ENCODE measurements around the gene ARHGDIB.
A peak's percentile ranks its signal among the peaks of the same experiment; 100 is the strongest.

ARHGDIB gene

DNA sequence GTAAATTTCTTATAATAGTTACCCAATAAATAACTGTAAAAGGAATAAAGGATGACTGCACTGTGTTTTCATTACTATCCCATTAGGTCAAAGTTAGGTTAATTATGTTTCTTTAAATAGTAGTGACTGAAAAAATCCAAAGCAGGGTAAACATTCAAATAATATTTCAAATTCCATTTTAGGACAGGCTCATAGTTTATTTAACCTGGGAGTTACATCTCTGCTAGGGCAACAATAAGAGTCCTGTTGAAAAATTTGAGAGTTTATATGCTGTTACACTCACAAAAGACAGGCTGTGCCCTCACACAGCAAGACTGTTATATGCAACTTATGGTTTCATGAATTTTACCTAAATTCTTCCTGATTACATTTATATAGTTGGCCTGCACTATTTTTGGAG lies 31.1 kb downstream of the ARHGDIB start:
- no peak for DNase-seq (ENCODE audit: low spot score)

DNA sequence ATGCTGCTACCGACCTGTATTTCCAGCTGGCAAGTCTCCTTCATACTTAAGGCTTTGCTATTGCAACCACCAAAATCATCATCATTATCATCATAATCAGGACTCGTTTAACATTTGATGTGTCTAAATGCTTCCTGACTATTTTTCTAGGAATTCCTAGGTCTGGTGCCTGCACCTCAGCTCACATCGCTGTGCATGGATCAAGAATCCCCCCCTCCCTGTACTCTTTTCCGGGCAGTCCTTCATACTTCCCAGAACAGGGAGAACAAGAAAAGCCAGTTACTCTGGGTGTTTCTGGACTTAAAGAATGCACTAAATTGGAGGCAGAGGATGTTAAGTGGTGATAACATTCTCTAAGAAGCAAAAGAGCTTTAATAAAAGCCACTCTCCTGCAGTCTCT lies 32.5 kb downstream of the ARHGDIB start:
- peak; percentile 74 for DNase-seq (ENCODE audit: low spot score)

DNA sequence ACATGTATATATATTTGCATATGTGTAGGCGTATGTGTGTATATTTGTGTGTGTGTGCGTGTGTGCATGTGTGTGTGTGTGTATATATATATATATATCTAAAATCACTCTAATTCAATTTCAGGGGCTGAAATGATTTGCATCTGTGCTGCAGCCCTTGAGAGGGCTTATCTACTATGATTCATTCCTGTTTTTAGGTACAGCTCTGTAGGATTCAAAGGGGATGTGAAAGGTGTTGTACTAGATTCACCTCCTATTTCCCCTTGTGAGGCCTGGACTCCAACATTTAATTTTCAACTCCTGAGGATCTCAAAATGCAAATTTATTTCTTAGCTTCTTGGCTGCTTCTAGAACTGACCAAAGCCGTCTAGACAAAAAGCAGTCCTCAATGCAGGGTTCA lies 34.1 kb downstream of the ARHGDIB start:
- no peak for DNase-seq (ENCODE audit: low spot score)

DNA sequence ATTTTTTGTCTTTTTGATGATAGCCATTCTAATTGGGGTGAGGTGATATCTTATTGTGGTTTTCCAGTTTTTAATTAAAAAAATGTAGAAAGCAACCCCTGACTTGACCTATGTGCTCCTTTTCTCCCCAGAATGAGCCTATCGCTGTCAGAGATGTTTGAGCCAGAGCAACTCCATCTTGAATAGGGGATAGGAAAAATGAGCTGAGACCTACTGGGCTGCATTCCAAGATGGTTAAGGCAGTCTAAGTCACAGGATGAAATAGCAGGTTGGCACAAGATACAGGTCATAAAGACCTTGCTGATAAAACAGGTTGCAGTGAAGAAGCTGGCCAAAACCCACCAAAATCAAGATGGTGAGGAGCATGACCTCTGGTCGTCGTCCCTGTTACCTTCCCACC lies 36.9 kb downstream of the ARHGDIB start:
- no peak for DNase-seq (ENCODE audit: low spot score)

DNA sequence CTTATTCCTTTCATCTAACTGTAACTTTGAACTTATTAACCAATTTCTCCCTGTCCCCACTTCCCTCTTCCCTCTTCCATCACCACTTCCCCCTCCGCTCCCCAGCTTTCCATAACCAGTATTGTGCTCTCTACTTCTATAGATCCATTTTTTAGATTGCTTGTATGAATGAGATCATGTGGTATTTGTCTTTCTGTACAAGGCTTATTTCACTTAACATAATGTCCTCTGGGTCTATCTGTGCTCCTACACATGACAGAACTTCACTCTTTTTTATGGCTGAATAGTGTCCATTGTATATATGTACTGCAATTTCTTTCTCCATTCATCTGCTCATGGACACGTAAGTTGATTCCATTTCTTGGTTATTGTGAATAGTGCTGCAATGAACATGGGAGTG lies 37.5 kb downstream of the ARHGDIB start:
- no peak for DNase-seq (ENCODE audit: low spot score)

DNA sequence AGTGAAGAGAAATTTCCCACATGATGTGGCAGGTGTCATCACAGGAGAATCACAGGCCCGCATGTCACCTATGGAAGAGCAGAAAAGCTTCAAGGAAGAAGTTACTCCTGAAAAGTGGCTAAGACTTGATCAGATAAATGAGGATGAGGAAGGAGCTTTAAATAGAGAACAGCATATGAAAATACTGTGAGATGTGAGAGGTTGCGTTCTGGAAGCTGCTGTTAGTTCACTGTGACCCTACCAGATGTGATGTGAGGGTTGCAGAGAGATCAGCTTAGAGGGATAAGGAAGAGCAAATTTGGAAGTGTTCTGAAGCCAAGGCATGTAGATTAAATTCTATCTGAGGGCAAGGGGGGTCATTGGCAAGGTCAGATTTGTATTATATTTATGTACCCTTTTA lies 40.2 kb downstream of the ARHGDIB start:
- no peak for DNase-seq (ENCODE audit: low spot score)

DNA sequence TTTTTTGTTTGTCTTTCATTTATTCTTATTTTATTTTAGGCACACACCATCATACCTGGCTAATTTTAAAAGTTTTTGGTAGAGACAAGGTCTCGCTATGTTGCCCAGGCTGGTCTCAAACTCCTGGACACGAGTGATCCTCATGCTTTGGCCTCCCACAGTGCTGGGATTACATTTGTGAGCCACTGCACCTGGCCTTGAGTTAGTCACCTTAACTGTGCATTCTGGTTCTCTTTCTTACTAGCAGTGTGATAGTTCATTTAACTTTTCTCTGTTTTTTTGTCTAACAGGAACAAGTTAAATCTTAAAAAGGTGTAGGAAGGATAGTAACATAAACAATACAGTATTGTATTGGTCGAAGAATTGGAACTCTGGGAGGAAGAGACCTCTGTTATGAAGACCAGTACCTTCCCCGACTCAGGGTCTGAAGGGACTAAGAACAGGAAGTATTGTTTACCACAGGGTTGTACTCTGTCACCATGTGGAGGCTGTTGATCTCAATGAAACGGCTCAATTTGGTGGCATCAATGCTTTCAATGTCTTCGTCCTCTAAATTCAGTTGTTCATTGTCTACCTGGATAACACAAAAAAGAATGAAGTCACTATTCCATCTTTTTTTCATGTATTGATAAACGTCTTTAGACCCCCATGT lies 40.8 kb downstream of the ARHGDIB start:
- no peak for DNase-seq (ENCODE audit: low spot score)

DNA sequence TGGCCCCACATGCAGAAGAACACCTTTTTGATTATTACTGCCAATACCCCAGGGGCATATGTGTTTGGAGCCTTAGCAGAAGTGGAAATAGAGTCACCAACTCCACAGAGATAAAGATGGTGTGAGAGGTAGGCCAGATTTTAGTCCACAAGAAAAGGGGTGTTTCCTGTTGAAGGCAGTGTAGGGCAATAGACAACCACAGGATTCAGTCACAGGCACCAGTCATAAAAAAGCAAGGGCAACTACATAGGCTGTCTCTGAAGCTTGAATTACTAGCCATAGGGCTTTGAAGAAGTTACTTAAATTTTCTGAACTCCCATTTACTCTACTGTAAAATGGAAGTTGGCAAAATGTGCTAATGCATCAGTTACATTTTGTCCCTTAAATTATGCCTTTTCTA lies 41.9 kb downstream of the ARHGDIB start:
- DNase-seq (ENCODE audit: low spot score), result no peak

DNA sequence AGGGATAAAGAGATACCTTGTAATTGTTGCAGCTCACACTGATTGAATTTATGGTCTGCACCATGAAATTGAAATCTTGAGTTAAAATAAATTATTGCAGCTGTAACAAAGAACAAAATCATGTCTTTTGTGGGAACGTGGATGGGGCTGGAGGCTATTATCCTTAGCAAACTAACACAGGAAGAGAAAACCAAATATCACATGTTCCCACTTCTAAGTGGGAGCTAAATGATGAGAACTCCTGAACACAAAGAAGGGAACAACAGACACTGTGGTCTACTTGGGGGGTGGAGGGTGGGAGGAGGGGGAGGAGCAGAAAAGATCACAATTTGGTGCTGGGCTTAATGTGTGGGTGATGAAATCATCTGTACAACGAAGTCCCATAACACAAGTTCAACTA lies 45.7 kb downstream of the ARHGDIB start:
- no peak for DNase-seq (ENCODE audit: low spot score)

DNA sequence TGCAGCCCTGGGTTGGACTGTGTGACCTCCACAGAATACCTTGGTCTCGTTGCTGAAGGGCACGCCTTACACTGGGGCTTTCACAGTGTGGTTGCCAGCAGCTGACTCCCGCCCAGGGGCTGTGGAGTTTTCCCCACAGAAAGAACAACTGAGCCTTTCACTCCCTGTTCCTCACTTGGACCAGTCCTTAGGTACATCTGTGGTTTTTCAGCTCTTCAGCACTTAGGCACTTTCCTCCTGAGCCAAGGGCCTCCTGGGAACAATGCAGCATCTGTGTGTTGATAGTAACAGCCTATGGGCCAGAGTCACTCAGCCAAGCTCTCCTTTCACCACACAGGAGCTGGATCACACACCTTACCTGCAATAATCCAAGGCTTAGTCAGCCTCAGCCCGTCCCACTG lies 48.0 kb downstream of the ARHGDIB start:
- no peak for DNase-seq (ENCODE audit: low spot score)

DNA sequence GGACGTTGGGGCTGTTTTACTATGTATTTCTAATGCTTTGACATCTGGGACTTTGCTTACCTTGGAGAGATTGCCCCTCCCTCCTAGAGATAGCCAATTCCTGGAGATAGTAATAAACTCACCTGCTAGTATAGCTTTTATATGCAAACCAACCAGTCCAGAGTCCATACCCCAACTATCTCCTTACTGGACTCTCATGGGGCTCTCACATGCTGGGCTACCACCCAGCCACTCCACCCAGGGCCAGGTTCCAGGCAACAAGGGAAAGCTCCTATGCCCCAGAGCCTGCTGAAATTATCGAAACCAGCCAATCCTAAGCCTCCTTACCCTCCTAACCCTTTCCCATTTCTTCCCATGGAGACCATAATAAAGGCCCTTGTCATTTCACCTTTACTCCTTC lies 50.3 kb downstream of the ARHGDIB start:
- no peak for DNase-seq (ENCODE audit: low spot score)

DNA sequence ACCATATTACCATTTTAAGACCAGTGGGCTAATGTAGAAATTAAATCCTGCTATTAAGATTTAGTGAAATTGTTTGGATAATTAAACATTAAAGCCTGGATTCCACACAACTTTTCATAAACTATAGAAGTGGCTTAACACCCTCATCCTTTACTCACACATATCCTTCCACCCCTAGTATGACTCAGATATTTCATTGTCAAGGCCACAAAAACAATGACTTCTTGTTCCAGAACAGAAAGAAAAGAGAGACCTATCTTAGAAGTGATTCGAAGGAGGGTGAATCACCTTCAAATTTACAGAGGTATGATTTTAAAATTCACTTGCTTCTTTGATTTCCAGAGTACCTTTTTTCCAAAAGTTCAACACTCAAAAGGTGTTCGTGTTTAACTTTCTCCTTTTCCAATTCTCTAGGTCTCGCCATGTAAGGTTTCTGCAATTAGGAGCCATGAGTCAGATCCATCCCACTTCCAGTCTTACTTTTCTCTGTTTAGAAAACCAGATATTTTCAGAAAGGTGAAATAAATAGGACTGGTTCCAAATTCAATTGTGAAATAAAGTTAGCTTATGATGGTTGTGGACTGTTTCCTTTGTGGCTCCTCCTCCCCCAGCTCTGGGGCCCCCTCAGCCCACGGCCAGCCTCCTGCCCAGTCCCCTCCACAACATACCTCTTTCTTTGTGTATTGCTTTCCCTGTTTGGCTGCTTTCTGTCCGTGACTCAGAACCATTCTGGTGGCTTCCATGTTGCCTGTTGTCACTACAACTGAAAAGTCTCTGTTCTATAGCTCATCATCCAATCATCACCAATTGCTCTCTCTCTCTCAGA lies 51.1 kb downstream of the ARHGDIB start:
- no peak for DNase-seq (ENCODE audit: low spot score)

DNA sequence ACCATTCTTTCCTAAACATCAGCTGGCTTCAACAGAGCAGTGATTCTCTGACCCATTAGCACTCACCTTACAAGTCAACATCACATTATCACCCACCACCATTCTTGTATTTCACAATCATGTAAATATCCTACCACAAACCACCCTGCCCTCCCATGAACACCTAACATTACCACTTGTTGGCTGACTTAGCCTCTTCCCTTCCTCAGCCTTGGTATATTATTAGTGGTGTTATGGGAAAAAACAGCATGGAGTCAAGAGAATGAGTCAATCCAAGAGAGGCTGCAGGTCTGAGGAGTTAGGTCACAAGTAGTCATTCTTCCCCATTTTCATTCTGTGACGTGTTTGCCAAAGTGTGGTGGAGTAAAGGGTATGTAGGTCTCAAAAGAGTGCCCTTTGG lies 53.4 kb downstream of the ARHGDIB start:
- no peak for DNase-seq (ENCODE audit: low spot score)

DNA sequence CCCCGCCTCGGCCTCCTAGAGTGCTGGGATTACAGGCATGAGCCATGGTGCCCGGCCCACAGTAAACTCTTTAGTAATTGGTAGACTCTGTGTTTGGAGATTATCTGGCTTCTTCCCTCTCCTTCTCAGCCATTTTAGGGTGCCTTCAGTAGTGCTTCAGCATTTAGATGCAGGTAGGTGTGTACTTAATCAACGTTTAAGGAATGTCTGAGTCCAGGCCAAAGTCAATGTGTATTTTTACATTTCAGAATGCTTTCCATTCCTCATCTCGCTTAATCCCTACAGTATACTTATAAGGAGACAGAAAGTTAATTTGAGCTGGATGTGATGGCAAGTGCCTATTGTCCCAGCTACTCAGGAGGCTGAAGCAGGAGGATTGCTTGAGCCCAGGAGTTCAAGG lies 55.3 kb downstream of the ARHGDIB start:
- DNase-seq (ENCODE audit: low spot score), result no peak

DNA sequence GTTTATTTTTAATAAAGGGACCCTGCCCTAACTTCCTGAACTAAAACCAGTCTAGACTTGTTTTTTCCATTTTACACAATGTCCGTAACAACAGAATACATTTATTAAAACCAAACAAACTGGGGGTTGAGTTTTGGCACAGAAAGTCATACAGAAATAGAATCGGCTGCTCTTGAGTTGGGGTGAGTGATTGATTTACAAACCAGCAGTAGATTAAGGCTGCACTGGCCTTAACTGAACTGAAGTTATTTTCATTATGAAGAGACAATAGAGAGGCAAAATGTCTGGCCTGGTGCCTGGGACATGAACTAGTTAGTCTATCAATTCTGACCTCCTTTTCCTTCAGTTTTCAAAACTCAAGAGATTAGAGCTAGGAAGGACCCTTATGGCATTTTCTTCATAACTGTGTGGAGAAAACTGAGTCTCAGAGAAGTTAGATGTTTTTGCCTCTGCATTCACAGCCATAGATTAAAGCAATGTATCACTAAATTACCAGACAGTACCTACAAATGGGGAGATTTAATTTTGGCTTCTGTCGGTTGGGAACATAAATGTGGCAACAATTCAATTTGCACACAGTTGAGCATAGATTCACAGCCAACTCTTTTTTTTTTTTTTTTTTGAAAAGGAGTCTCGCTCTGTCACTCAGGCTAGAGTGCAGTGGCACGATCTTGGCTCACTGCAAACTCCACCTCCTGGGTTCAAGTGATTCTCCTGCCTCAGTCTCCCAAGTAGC lies 56.0 kb downstream of the ARHGDIB start:
- DNase-seq (ENCODE audit: low spot score), result no peak

DNA sequence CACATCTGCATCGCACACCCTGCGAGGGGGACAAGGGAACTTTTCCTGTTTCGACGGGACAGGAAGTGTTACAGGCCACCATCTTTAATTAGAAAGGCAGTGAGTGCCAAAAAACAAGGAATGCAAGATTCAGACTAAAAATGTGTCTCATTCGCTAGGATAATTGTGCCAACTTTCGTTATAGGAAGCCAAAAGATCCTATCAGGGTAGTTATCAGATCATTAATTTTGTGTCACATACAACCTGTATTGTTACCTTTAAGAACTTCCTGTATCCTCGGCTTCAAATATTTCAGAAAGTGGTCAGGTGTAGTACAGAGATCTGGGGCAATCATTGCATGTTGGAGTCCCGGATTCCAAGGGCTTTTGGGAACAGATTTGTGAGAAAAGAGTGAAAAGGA lies 56.5 kb downstream of the ARHGDIB start:
- no peak for DNase-seq (ENCODE audit: low spot score)

DNA sequence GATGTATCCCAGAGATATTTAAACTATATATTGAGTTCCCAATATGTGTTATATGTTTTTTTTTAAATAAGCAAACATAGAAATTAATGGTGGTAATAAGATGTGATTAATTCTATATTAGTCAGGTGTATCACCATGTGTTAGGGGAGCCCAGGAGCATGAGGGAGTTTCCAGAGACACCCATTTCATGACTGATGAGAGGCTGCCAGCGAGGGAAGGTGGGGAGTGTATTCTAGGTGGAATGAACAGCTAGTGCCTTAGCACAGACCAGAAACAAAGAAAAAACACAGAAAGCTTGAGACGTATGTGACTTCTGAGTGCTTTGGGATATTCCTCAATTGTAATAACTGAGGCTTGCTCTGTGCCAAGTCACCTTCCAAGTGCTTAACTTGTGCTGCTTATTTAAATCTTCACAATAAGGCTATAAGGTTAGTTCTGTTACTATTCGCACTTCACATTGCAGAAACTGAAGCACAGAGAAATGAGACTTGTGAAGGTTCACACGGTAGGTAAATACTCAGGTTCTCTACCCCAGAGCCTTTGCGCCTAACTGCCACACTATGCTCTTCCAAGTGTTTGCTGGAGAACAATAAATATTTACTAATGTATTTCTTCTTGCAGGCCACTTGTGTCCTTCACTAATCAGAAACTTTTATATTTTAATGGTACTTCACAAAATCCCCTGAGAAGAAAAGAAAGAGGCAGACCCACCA lies 57.9 kb downstream of the ARHGDIB start:
- DNase-seq (ENCODE audit: low spot score), result no peak

DNA sequence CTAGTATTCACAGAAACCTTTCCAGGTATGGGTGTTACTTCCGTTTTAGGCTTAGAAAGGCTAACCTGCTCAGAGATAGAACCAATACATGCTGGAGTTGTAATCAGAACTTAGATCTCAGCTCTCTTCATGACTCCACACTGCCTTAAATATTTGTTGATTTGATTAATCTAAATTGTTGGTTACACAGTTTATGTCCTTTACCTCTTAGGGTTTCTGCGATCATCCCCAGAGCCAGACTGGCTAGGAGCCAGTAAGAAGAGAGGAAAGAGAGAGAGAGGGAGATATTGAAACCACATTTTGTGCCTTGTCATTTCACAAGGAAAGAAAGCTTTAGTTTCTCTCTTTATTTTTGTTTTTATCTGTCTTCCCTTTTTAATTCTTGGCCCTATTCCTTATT lies 58.9 kb downstream of the ARHGDIB start:
- DNase-seq (ENCODE audit: low spot score), result no peak

DNA sequence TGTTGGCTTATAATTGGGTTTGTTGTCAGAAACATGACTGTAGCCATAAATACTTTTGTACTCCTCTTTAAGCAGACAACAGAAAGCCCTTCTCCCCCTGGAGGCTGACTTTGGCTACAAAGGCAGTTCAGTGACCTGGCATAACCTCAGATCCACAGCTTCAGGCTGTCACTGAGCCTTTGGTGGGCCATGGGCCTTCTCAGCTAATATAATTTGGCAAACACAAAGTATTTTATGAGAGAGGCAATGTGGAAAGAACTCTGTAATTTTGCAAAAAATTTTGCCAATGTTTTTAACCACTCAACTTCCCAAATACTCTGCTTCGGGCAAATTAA lies 60.2 kb downstream of the ARHGDIB start:
- DNase-seq (ENCODE audit: low spot score), result peak; percentile 19

DNA sequence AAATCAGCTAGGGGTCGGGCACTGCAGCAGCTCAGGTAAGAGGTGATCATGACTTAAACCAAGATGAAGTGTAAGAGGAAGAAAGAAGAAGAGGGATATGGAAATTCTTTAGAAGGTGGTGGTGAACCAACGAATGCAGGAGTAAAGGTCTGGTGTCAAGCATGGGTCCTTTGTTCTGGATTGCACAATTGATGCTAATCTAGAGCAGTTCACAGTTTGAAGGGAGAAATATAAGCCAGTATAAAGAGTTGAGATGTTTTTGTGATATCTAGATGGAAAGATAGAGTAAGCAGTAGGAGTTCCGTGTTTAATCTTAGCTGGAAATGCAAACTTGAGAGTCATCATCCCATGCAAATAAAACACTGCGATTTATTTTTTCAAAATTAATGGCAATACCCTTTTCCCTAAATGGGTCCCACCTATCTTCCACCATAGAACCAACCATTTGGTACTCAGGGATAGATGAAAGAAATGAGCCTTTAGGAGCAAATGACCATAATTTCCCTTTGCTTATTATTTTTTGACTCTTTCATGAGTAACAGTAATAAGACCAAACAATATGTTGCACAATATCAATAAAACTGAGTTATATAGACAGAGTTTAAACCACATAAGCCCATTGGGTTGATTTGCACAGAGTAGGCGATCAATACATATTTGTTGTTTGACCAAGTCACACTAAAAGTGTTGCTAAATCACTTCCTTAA lies 60.7 kb downstream of the ARHGDIB start:
- DNase-seq (ENCODE audit: low spot score), result no peak

DNA sequence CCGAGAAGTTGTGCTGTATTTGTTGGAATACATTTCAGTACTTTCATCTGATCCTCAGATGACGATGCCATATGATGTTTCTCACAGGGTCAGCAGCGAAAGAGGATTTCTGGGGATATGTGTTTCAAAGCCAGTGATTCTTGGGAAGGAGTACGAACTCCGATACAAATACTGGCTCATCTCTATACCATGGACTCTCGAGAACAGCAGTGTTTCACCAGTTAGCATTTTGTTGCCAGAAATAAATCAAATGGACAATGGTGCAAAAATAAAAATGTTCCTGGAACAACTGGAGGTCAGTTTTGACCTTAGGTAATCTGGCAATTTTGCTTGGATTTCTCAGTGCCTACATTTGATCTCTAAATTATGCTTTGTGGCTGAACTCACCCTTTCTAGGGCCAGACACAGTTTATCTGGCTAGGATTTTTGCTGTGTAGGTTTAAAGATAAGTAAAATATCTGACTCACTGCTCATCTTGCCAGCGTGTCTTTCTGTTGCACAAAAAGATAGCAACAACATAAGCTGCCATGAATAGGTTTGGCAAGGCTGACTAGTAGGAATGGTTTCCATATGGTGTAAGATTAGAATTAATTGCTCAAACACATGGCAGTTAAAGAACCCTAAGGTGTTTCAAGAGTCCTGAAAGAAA lies 64.8 kb downstream of the ARHGDIB start:
- no peak for DNase-seq (ENCODE audit: low spot score)

Measured in iPS-NIHi11 (cell line).